Right lobe of liver (tissue), 4 donors: ENCODE measurements around the gene WRNIP1.

Experiments used
- POLR2A ChIP-seq: fragments of 450-650 bp; IDR thresholded peaks from one replicate; pipeline ENCODE4 v1.6.1; 2017; ENCODE audit warnings: antibody characterized with exemption, mild to moderate bottlenecking
- TF ChIP-seq, protein P1 (sequence below), 4 donors: fragments of 200-600 bp in 3 of 4; fragments of 450-650 bp in 1 of 4; IDR thresholded peaks; one replicate each; pipeline versions ENCODE4 v1.5.1 to v1.8.0; 2016 to 2022; ENCODE audit warnings: antibody characterized with exemption in 4 of 4, mild to moderate bottlenecking in 2 of 4
- donor health status: DM: no; HTN: no; CAD: no.
- donor health status: DM: no; HTN: no; CAD: no.
- donor health status: DM: no; HTN: yes; CAD: no.

DNA sequence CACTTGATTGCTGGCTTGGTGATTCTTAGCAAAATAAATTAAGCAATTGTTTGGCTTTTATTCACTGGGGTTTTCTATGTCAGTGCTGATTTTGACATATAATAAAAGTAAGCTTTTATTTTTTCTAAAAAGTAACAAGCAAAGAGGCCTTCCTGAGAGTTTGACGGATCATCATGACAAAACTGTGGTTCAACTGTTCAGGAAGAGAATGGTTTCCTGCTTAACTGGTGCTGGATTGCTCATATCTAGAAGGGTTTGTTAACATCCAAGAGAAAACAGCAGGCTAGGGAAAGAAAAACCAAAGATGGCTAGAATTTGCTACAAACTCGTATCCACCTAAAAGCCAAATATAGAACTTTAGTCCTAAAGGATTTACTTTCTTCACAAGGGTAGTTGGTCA, 55.2 kb downstream of the WRNIP1 start:
- TF ChIP-seq, protein P1, sequence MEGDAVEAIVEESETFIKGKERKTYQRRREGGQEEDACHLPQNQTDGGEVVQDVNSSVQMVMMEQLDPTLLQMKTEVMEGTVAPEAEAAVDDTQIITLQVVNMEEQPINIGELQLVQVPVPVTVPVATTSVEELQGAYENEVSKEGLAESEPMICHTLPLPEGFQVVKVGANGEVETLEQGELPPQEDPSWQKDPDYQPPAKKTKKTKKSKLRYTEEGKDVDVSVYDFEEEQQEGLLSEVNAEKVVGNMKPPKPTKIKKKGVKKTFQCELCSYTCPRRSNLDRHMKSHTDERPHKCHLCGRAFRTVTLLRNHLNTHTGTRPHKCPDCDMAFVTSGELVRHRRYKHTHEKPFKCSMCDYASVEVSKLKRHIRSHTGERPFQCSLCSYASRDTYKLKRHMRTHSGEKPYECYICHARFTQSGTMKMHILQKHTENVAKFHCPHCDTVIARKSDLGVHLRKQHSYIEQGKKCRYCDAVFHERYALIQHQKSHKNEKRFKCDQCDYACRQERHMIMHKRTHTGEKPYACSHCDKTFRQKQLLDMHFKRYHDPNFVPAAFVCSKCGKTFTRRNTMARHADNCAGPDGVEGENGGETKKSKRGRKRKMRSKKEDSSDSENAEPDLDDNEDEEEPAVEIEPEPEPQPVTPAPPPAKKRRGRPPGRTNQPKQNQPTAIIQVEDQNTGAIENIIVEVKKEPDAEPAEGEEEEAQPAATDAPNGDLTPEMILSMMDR (IDR thresholded peaks at IDR 0.05), result no peak
- no peak for TF ChIP-seq POLR2A
